DOHH2 (cell line): ENCODE results near the gene ADTRP.

Experiments
- CTCF ChIP-seq: fragments of 200-600 bp; sonication (generic); IDR thresholded peaks from one replicate; pipeline ENCODE4 v1.5.1; 2014; ENCODE audit warnings: antibody characterized with exemption, mild to moderate bottlenecking, low read depth, low read length; ENCODE audit not compliant: poor library complexity, severe bottlenecking
- EZH2phosphoT487 ChIP-seq: fragments of 200-600 bp; sonication (generic); IDR thresholded peaks from 2 replicates; pipeline ENCODE4 v1.6.1; 2017; ENCODE audit warnings: borderline replicate concordance, mild to moderate bottlenecking, antibody characterized with exemption, low read length, moderate library complexity, mixed read lengths

GRCh38 chr6:11753798-11754197 lies 24.8 kb downstream of the ADTRP start:
- TF ChIP-seq CTCF = no peak
- no peak for TF ChIP-seq EZH2phosphoT487
